AG09309 (cell line): Measurements from ENCODE around the gene ELMO3.

Experiments used
- DNase-seq: peaks from one replicate; pipeline ENCODE4 v3.0.0-alpha.2; 2010; ENCODE audit warnings: low read depth
- H3K4me3 ChIP-seq: 2 replicates; pipeline ENCODE4 v1.5.1; 2011; ENCODE audit warnings: mild to moderate bottlenecking, low read depth, low read length, moderate library complexity; ENCODE audit not compliant: control insufficient read depth
- TF ChIP-seq, protein P1 (sequence below): IDR thresholded peaks from 2 replicates; pipeline ENCODE4 v1.5.1; 2011; ENCODE audit warnings: mild to moderate bottlenecking, low read depth, low read length, inconsistent platforms; ENCODE audit not compliant: insufficient read depth, control insufficient read depth; ENCODE audit errors: missing control alignments

The ELMO3 gene

DNA sequence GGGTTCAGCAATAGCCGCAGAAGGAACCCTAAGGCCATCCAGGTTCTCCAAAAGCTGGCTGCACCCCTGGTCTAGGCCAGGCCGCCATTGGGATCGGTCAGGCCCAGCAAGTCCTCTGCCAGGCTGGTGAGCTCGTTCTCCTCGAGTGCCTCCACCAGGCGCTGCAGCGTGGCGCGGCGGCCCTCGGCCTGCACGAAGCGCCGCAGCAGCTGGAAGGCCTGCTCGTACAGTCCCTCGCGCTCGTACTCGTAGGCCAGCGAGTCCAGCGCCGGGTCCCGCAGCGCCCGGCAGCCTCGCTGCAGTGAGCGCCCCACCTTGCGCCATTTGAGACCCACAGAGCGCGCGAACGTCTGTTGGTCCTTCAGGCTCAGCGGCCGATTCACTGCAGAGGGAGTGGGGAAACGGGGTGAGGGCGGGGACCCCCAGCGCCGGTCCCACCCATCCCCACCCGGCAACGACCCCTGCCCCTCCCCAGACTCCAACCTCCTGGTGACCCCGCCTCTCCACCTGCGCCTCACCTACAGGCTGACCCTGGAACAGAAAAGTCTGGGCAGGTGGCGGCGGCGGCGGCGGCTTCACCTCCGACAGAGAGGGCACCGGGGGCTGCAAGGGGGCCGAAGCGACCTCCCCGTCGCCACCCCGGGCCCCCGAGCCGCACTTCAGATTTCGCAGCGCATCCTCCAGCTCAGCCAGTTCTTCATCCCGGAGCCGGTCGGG is 44.2 kb upstream of the ELMO3 start:
- peak overlapping the region; percentile 17 for H3K4me3 ChIP-seq
- no peak for DNase-seq
- TF ChIP-seq, protein P1, sequence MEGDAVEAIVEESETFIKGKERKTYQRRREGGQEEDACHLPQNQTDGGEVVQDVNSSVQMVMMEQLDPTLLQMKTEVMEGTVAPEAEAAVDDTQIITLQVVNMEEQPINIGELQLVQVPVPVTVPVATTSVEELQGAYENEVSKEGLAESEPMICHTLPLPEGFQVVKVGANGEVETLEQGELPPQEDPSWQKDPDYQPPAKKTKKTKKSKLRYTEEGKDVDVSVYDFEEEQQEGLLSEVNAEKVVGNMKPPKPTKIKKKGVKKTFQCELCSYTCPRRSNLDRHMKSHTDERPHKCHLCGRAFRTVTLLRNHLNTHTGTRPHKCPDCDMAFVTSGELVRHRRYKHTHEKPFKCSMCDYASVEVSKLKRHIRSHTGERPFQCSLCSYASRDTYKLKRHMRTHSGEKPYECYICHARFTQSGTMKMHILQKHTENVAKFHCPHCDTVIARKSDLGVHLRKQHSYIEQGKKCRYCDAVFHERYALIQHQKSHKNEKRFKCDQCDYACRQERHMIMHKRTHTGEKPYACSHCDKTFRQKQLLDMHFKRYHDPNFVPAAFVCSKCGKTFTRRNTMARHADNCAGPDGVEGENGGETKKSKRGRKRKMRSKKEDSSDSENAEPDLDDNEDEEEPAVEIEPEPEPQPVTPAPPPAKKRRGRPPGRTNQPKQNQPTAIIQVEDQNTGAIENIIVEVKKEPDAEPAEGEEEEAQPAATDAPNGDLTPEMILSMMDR = no peak

GRCh38 chr16:67155295-67156142 is 43.4 kb upstream of the ELMO3 start:
- H3K4me3 ChIP-seq = peak overlapping the region; percentile 17
- TF ChIP-seq, protein P1 = peak; percentile 63
- DNase-seq = no peak

DNA sequence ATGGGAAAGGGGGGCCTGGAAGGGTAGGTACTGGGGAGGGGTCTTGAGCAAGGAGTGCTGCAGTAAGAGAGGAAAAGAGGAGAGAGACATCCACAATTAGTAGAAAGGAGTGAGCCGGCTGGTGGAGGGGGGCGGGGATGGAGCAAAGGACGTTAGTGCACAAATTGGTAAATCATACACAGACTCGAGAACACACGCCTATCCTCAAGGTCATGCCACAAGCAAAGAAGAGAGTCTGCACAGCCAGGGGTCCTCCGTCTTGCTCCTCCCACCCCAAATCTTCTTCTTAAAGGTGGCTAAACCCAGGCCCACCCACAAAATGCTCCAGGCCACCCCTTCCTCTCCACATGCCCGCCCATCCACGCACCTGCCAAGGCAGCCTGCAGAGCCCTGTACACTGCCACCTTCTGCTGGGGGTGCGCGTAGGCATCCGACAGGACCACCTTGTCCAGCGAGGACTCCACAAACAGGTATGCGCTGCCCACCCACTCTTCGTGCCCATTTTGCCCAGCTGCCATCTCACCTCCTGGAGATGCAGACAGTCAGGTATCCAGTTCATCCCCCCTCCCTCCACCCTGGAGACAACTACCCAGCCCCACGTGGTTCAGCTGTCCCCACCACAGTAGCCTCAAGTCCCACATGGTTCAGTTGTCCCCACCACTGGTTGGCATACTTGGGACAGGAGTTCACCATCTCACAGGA is 42.6 kb upstream of the ELMO3 start:
- no peak overlapping the region for H3K4me3 ChIP-seq
- TF ChIP-seq, protein P1 = no peak
- DNase-seq = no peak

DNA sequence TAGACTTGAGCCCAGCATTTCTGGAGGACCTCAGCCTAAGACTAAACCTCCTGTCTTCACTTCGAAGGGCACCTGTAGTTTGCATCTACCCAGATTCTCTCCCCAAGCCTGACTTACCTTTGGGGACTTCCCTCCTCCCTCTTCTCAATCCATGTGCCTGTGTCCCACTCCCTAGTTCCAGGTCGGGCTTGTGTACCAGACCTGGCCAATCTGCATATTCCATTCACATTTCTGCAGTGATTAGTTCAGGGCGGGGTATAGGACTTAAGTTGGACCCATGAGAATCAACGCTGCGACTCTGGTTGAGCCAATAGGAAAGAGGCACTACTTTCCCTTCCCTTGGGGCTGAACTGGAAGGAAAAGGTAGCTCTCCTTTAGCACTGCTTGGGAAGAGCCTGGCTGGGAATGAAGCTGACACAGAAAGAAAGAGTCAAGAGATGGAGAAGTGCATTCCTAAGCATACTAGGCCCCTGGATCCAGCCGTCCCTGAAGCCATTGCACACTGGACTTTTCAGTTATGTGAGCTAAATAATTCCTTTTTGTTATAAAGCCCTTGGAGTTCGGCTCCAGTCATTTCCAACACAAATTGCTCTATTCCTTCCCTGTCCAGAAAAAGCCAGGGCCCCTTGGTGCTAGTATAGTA is 41.7 kb upstream of the ELMO3 start:
- no peak for DNase-seq
- TF ChIP-seq, protein P1 = no peak
- H3K4me3 ChIP-seq = no peak overlapping the region

GRCh38 chr16:67157892-67158635 is 40.9 kb upstream of the ELMO3 start:
- no peak overlapping the region for H3K4me3 ChIP-seq
- no peak for DNase-seq
- TF ChIP-seq, protein P1 = no peak
